ENCODE results near the gene SAA2. TPM values are rescaled to one million over a fixed set of nuclear protein-coding genes. Genes with fewer than 3 reads are reported as not detected.
"Not testable (repeated sequence)": the region's sequence is repeated elsewhere in the genome, so short reads cannot be mapped to it uniquely, and the experiment has no call there.

SAA2 gene
- total RNA-seq, 1 donor = not detected

- no peak overlapping the region for H3K4me3 ChIP-seq (ENCODE audit: low read depth, low read length)
- TF ChIP-seq CTCF (IDR thresholded peaks at IDR 0.05; ENCODE audit: insufficient read depth, low read length) = no peak
- DNase-seq (ENCODE audit: low read depth) = no peak
Observed at GRCh38 chr11:18264035-18264434, 15.6 kb upstream of the SAA2 start.

- not testable (repeated sequence) for H3K4me3 ChIP-seq (ENCODE audit: low read depth, low read length)
- DNase-seq (ENCODE audit: low read depth) = peak; percentile 25
Observed at GRCh38 chr11:18262681-18263350, 14.3 kb upstream of the SAA2 start.

- no peak for TF ChIP-seq CTCF (IDR thresholded peaks at IDR 0.05; ENCODE audit: insufficient read depth, low read length)
Observed at GRCh38 chr11:18261721-18262120, 13.3 kb upstream of the SAA2 start.

GRCh38 chr11:18259259-18259658 is 10.8 kb upstream of the SAA2 start:
- DNase-seq (ENCODE audit: low read depth) = no peak
- no peak for TF ChIP-seq CTCF (IDR thresholded peaks at IDR 0.05; ENCODE audit: insufficient read depth, low read length)
- H3K4me3 ChIP-seq (ENCODE audit: low read depth, low read length) = no peak overlapping the region

More at GRCh38 chr11:18261721-18262120, 13.3 kb upstream of the SAA2 start:
- no peak for DNase-seq (ENCODE audit: low read depth)
- no peak overlapping the region for H3K4me3 ChIP-seq (ENCODE audit: low read depth, low read length)

- no peak for TF ChIP-seq CTCF (IDR thresholded peaks at IDR 0.05; ENCODE audit: insufficient read depth, low read length)
Observed at GRCh38 chr11:18254781-18255361, 6.4 kb upstream of the SAA2 start.

GRCh38 chr11:18253778-18254338 is 5.4 kb upstream of the SAA2 start:
- DNase-seq (ENCODE audit: low read depth) = no peak
- no peak overlapping the region for H3K4me3 ChIP-seq (ENCODE audit: low read depth, low read length)
- no peak for TF ChIP-seq CTCF (IDR thresholded peaks at IDR 0.05; ENCODE audit: insufficient read depth, low read length)

More at GRCh38 chr11:18254781-18255361, 6.4 kb upstream of the SAA2 start:
- H3K4me3 ChIP-seq (ENCODE audit: low read depth, low read length) = no peak overlapping the region
- no peak for DNase-seq (ENCODE audit: low read depth)

GRCh38 chr11:18253233-18253632 is 4.8 kb upstream of the SAA2 start:
- peak; percentile 6 for DNase-seq (ENCODE audit: low read depth)
- no peak overlapping the region for H3K4me3 ChIP-seq (ENCODE audit: low read depth, low read length)
- peak; percentile 1 for TF ChIP-seq CTCF (IDR thresholded peaks at IDR 0.05; ENCODE audit: insufficient read depth, low read length)

- not testable (repeated sequence) for DNase-seq (ENCODE audit: low read depth); H3K4me3 ChIP-seq (ENCODE audit: low read depth, low read length)
Observed at GRCh38 chr11:18247191-18247581, 1.3 kb downstream of the SAA2 start.

- H3K4me3 ChIP-seq (ENCODE audit: low read depth, low read length); DNase-seq (ENCODE audit: low read depth): not testable (repeated sequence)
Observed at GRCh38 chr11:18246379-18247190, 1.9 kb downstream of the SAA2 start.

Data from fibroblast of the aortic adventitia (primary cell).